Body of pancreas (tissue), 4 donors: Measurements from ENCODE around the gene C12orf75.

Experiments used
- POLR2A ChIP-seq, 3 donors: fragments of 450-650 bp; IDR thresholded peaks; one replicate each; pipeline ENCODE4 v1.6.1; 2016; ENCODE audit warnings: antibody characterized with exemption in 3 of 3, mild to moderate bottlenecking in 2 of 3
- TF ChIP-seq, protein P1 (sequence below), 7 experiments: fragments of 450-650 bp in 4 of 7; fragments of 200-600 bp in 3 of 7; sonication (generic) in 3 of 7; IDR thresholded peaks; one replicate each; pipeline ENCODE4 v1.5.1; 2016 to 2019; ENCODE audit warnings: antibody characterized with exemption in 7 of 7

DNA sequence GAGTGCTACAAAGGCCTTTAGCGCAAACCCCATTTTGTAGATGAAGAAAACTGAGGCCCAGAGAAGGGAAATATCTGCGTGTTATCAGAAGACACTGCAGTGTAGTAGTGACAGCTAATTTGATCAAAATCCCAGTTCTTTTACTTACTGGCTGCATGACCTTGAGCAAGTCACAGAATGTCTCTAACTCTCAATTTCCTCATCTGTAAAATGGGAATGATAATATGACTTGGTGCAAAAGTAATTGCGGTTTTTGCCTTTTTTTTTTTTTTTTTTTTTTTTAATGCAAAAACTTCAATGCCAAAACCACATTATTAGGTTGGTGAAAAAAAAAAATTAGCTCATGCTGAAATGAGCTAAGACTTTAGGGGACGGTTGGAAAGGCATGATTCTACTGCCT lies 69.7 kb downstream of the C12orf75 start:
- TF ChIP-seq, protein P1, sequence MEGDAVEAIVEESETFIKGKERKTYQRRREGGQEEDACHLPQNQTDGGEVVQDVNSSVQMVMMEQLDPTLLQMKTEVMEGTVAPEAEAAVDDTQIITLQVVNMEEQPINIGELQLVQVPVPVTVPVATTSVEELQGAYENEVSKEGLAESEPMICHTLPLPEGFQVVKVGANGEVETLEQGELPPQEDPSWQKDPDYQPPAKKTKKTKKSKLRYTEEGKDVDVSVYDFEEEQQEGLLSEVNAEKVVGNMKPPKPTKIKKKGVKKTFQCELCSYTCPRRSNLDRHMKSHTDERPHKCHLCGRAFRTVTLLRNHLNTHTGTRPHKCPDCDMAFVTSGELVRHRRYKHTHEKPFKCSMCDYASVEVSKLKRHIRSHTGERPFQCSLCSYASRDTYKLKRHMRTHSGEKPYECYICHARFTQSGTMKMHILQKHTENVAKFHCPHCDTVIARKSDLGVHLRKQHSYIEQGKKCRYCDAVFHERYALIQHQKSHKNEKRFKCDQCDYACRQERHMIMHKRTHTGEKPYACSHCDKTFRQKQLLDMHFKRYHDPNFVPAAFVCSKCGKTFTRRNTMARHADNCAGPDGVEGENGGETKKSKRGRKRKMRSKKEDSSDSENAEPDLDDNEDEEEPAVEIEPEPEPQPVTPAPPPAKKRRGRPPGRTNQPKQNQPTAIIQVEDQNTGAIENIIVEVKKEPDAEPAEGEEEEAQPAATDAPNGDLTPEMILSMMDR (IDR thresholded peaks at IDR 0.05) = no peak
- TF ChIP-seq POLR2A (IDR thresholded peaks at IDR 0.05) = no peak
